NB4 (cell line): ENCODE results near the gene GPC3.

Source experiments
- POLR2A ChIP-seq: IDR thresholded peaks from 2 replicates; pipeline ENCODE4 v1.6.1; 2011; ENCODE audit warnings: mild to moderate bottlenecking; ENCODE audit not compliant: insufficient read length; ENCODE audit errors: extremely low read depth
- TF ChIP-seq, protein P1 (sequence below): IDR thresholded peaks from one replicate; pipeline ENCODE4 v1.5.1; 2012; ENCODE audit warnings: low read depth, low read length
- TF ChIP-seq, protein P2 (sequence below): IDR thresholded peaks from 2 replicates; pipeline ENCODE4 v1.6.1; 2011; ENCODE audit warnings: low read depth, low read length

DNA sequence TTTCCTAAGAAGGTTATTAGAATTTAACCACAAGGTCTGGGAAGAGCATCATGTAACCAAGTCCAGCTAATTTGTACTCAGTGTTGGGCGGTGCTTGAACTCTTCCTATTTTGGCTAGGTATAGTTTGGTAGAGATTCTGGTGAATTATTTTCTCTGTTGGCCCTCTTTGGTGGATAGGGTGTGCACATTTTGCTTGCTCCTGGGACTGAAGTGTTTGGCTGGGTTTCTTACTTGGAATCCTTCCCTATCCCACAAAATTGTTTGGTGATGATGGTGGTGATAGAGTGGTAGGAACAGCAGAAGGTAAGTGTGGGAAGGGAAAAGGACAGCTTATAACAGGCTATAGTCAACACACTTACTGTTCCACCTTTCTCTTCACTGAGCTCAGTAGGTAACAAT lies 375.3 kb downstream of the GPC3 start:
- TF ChIP-seq, protein P1, sequence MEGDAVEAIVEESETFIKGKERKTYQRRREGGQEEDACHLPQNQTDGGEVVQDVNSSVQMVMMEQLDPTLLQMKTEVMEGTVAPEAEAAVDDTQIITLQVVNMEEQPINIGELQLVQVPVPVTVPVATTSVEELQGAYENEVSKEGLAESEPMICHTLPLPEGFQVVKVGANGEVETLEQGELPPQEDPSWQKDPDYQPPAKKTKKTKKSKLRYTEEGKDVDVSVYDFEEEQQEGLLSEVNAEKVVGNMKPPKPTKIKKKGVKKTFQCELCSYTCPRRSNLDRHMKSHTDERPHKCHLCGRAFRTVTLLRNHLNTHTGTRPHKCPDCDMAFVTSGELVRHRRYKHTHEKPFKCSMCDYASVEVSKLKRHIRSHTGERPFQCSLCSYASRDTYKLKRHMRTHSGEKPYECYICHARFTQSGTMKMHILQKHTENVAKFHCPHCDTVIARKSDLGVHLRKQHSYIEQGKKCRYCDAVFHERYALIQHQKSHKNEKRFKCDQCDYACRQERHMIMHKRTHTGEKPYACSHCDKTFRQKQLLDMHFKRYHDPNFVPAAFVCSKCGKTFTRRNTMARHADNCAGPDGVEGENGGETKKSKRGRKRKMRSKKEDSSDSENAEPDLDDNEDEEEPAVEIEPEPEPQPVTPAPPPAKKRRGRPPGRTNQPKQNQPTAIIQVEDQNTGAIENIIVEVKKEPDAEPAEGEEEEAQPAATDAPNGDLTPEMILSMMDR, result no peak
- no peak for TF ChIP-seq POLR2A
- TF ChIP-seq, protein P2, sequence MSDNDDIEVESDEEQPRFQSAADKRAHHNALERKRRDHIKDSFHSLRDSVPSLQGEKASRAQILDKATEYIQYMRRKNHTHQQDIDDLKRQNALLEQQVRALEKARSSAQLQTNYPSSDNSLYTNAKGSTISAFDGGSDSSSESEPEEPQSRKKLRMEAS, result no peak
